BLaER1 treated with 17β-estradiol and CSF1 and Interleukin-3, amounts not matched to agents 10 nM and 100 nM (cell line): ENCODE data around the gene NEBL.
A peak's percentile ranks its signal among the peaks of the same experiment; 100 is the strongest.

Source experiments
- H3K27ac ChIP-seq, 11 experiments: shearing (Covaris generic); formaldehyde crosslinking; 2 replicates each; pipeline ENCODE4 v1.8.1; 2022
- H3K27me3 ChIP-seq, 11 experiments: shearing (Covaris generic); formaldehyde crosslinking; 2 replicates each; pipeline ENCODE4 v1.8.1; 2022
- H3K36me3 ChIP-seq, 11 experiments: shearing (Covaris generic); formaldehyde crosslinking; 2 replicates each; pipeline ENCODE4 v1.8.1; 2022
- H3K4me1 ChIP-seq, 10 experiments: shearing (Covaris generic); formaldehyde crosslinking; 2 replicates each; pipeline ENCODE4 v1.8.1; 2022
- H3K4me2 ChIP-seq, 11 experiments: shearing (Covaris generic); formaldehyde crosslinking; 2 replicates each; pipeline ENCODE4 v1.8.1; 2022
- H3K4me3 ChIP-seq, 10 experiments: shearing (Covaris generic); formaldehyde crosslinking; 2 replicates each; pipeline ENCODE4 v1.8.1; 2022
- H3K9ac ChIP-seq, 11 experiments: shearing (Covaris generic); formaldehyde crosslinking; 2 replicates each; pipeline ENCODE4 v1.8.1; 2022
- H3K9me3 ChIP-seq, 11 experiments: shearing (Covaris generic); formaldehyde crosslinking; replicated peaks in 1 of 11; 2 replicates each; pipeline ENCODE4 v1.8.1; 2022
- H4K20me1 ChIP-seq, 11 experiments: shearing (Covaris generic); formaldehyde crosslinking; 2 replicates each; pipeline ENCODE4 v1.8.1; 2022
- Cebpa-rat ChIP-seq, 11 experiments: shearing (Covaris generic); IDR thresholded peaks; 2 replicates each; pipeline ENCODE4 v1.8.1; 2022

The NEBL gene

GRCh38 chr10:20778008-20778757 is 118.9 kb downstream of the NEBL start:
- Histone ChIP-seq H3K27ac (no peak overlapping the region), H3K4me2 (peak overlapping the region in 2 of 11 experiments; percentile 20 to 44; a peak in 3 of 22 replicates), H3K9me3 (no peaks in the 10 kb centered on the region), H3K4me1 (peaks cover 5 to 34% (median 15%) of the 10 kb centered on the region in 10 experiments; a peak in 18 of 20 replicates), H3K27me3 (no peaks in the 10 kb centered on the region), H4K20me1 (no peaks in the 10 kb centered on the region), H3K9ac (no peak overlapping the region), H3K4me3 (no peak overlapping the region), H3K36me3 (no peaks in the 10 kb centered on the region)
- TF ChIP-seq Cebpa-rat (IDR thresholded peaks at IDR 0.05), result no peak

DNA sequence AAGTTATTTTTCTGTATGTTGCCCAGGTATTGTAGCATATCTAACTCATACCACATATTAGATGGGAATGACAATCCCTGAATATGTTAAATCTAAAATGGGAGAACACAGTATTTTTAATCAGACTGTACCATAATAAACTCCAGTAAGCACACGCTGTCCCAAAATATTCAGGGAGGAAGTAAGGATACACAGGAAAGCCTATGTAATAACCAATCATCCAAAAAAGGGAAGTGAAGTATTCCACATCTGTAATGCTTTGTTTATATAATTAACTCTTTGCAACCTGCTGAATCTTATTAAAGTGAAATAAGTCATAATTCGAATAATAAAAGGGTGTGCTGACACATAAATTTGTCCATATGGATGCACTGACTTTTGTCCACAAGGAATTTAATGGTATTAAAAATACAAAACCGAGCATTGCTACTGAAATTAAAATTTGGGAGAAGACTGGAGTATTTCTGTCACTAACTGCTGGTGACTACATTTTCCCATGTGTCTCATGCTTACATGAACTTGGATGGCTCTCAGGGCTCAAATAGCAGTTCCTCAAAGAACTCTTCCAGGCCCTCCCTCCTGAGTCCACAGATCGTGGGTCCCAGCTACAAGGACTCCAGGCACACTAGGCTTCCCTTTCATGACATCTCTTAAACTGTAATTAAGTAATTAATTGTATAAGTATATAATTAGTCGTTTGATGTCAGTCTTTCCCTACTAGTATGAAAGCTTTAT is 120.6 kb downstream of the NEBL start:
- H4K20me1 ChIP-seq, result no peaks in the 10 kb centered on the region
- no peaks in the 10 kb centered on the region for H3K27me3 ChIP-seq
- peak overlapping the region in 4 of 11 experiments; percentile 10 to 46 (median 16); a peak in 4 of 22 replicates for H3K27ac ChIP-seq
- H3K9ac ChIP-seq, result no peak overlapping the region
- H3K4me1 ChIP-seq, result peaks cover 5 to 45% (median 15%) of the 10 kb centered on the region in 10 experiments; a peak in 18 of 20 replicates
- peak overlapping the region; percentile 3 to 76 (median 53); a peak in 18 of 22 replicates for H3K4me2 ChIP-seq
- H3K9me3 ChIP-seq, result no peaks in the 10 kb centered on the region
- no peak overlapping the region for H3K4me3 ChIP-seq
- no peak for TF ChIP-seq Cebpa-rat (IDR thresholded peaks at IDR 0.05)
- no peaks in the 10 kb centered on the region for H3K36me3 ChIP-seq

DNA sequence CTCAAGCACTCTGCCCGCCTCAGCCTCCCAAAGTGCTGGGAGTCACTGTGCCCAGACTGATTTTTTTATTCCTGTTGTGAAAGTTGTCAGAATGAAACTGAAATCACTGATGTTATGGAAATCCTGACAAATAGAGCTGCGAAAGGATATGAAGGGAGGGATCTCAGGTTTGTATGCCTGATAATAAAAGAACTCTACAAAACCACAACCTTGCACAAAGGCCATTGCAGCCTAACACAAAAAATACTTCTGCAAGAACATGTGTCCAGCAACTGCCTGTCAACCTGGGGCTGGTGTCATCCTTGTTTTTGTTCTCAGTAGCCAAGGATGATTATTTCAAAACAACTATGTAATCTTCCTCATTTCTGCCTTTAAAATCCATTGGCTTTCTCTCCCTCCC is 126.1 kb downstream of the NEBL start:
- Histone ChIP-seq H3K4me1 (peaks cover 0 to 33% (median 6%) of the 10 kb centered on the region in 10 experiments; a peak in 16 of 20 replicates), H3K27me3 (no peaks in the 10 kb centered on the region), H3K9me3 (no peaks in the 10 kb centered on the region), H3K4me2 (peak overlapping the region in 3 of 11 experiments; percentile 14 to 61 (median 51); a peak in 4 of 22 replicates), H4K20me1 (no peaks in the 10 kb centered on the region), H3K9ac (no peak overlapping the region), H3K27ac (no peak overlapping the region), H3K4me3 (no peak overlapping the region), H3K36me3 (no peaks in the 10 kb centered on the region)
- no peak for TF ChIP-seq Cebpa-rat (IDR thresholded peaks at IDR 0.05)

- no peak overlapping the region for H3K27ac ChIP-seq
- no peak overlapping the region for H3K4me2 ChIP-seq
- no peak overlapping the region for H3K9ac ChIP-seq
- no peaks in the 10 kb centered on the region for H4K20me1 ChIP-seq
- H3K9me3 ChIP-seq, result no peaks in the 10 kb centered on the region
- TF ChIP-seq Cebpa-rat (IDR thresholded peaks at IDR 0.05), result no peak
- H3K27me3 ChIP-seq, result no peaks in the 10 kb centered on the region
- H3K36me3 ChIP-seq, result no peaks in the 10 kb centered on the region
- H3K4me3 ChIP-seq, result no peak overlapping the region
- H3K4me1 ChIP-seq, result peaks cover 0 to 27% (median 2%) of the 10 kb centered on the region in 10 experiments; a peak in 8 of 20 replicates
These were observed 127.6 kb downstream of the NEBL start for GRCh38 chr10:20769481-20769880.

- no peak overlapping the region for H3K4me2 ChIP-seq
- H3K4me3 ChIP-seq, result no peak overlapping the region
- H3K36me3 ChIP-seq, result no peaks in the 10 kb centered on the region
- TF ChIP-seq Cebpa-rat (IDR thresholded peaks at IDR 0.05), result no peak
- no peaks in the 10 kb centered on the region for H3K9me3 ChIP-seq
- peaks cover 0 to 27% (median 2%) of the 10 kb centered on the region in 10 experiments; a peak in 8 of 20 replicates for H3K4me1 ChIP-seq
- no peak overlapping the region for H3K9ac ChIP-seq
- H3K27ac ChIP-seq, result no peak overlapping the region
- H4K20me1 ChIP-seq, result no peaks in the 10 kb centered on the region
- no peaks in the 10 kb centered on the region for H3K27me3 ChIP-seq
These were observed 128.3 kb downstream of the NEBL start for GRCh38 chr10:20768843-20769242.

DNA sequence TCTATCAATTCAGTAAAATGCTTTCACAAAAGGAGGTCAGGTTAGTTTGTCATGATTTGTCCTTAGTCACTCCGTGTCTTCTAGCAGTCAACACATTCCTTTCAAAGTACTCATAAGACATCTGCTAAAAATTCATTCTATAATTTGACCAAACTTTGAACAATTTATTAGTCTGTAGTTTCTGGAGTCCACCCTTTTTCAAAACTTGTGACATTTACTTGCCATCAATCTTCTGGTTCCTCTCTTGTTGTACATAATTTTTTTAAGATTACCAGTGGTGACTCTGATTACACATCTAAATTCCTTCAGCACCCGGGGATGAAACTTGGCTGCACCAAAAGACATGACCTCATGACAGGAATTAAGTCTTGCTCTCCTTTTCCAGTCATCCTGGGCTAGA is 130.1 kb downstream of the NEBL start:
- no peak overlapping the region for H3K9ac ChIP-seq
- H3K4me1 ChIP-seq, result peaks cover 0 to 16% (median 0%) of the 10 kb centered on the region in 10 experiments; a peak in 8 of 20 replicates
- no peaks in the 10 kb centered on the region for H3K36me3 ChIP-seq

GRCh38 chr10:20765066-20765465 is 132.0 kb downstream of the NEBL start:
- H4K20me1 ChIP-seq, result no peaks in the 10 kb centered on the region
- H3K27ac ChIP-seq, result no peak overlapping the region
- no peaks in the 10 kb centered on the region for H3K9me3 ChIP-seq
- H3K36me3 ChIP-seq, result no peaks in the 10 kb centered on the region
- H3K4me2 ChIP-seq, result no peak overlapping the region
- TF ChIP-seq Cebpa-rat (IDR thresholded peaks at IDR 0.05), result no peak
- H3K27me3 ChIP-seq, result no peaks in the 10 kb centered on the region
- no peaks in the 10 kb centered on the region for H3K4me1 ChIP-seq
- no peak overlapping the region for H3K9ac ChIP-seq
- no peak overlapping the region for H3K4me3 ChIP-seq

More for the DNA sequence above, 130.1 kb downstream of the NEBL start:
- no peak overlapping the region for H3K27ac ChIP-seq
- H3K9me3 ChIP-seq, result no peaks in the 10 kb centered on the region
- no peaks in the 10 kb centered on the region for H3K27me3 ChIP-seq
- no peak overlapping the region for H3K4me3 ChIP-seq
- no peaks in the 10 kb centered on the region for H4K20me1 ChIP-seq
- no peak for TF ChIP-seq Cebpa-rat (IDR thresholded peaks at IDR 0.05)
- no peak overlapping the region for H3K4me2 ChIP-seq

DNA sequence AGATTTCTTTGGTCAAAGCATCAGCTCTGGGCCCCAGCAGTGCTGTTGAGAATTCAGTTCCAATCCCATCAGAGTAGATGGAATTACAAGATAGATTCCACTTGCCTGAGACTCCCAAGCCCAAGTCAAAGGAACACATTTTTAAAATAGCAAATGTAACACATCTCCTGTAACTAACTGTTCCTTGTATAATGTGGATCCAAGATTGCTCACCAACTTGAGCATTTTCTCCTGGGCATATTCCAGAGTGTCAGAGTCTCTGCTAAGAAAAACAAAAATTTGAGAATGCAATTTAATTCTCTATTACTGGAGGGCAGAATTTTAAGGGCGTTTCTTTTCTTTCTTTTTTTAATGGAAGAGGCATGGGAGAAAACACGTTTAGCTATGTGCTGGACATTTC is 136.7 kb downstream of the NEBL start:
- Histone ChIP-seq H3K4me1 (no peaks in the 10 kb centered on the region), H3K36me3 (no peaks in the 10 kb centered on the region), H3K27ac (no peak overlapping the region), H3K9ac (no peak overlapping the region), H3K27me3 (no peaks in the 10 kb centered on the region), H3K4me3 (no peak overlapping the region), H3K4me2 (no peak overlapping the region), H3K9me3 (no peaks in the 10 kb centered on the region), H4K20me1 (no peaks in the 10 kb centered on the region)
- TF ChIP-seq Cebpa-rat (IDR thresholded peaks at IDR 0.05), result no peak

DNA sequence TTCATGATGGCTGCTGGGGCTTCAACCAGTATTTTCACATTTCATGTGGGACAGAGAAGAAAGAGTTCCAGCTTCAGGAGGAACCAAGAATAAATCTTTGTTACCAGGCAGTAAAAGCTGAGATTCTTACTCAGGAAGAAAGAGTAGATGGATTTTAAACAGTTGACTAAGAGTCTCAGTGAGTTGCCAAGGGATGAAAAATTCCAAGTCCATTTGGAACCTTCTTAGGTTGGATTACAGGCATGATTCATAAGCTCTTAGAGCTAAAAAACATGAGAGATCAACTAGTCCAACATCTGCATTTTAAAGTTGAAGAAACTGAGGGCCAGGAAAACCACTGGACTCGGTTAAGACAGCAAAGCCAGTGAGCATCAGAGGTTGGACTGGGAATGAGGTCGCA is 148.6 kb downstream of the NEBL start:
- Histone ChIP-seq H3K9ac (no peak overlapping the region), H3K27ac (no peak overlapping the region), H3K4me2 (no peak overlapping the region), H3K4me1 (no peaks in the 10 kb centered on the region), H3K4me3 (no peak overlapping the region), H3K27me3 (no peaks in the 10 kb centered on the region), H3K9me3 (peaks cover 12 to 22% (median 17%) of the 10 kb centered on the region in 11 experiments; a peak in 21 of 22 replicates), H4K20me1 (no peaks in the 10 kb centered on the region), H3K36me3 (no peaks in the 10 kb centered on the region)
- no peak for TF ChIP-seq Cebpa-rat (IDR thresholded peaks at IDR 0.05)
